Stimulated activated naive CD8-positive, alpha-beta T cell treated with anti-CD3 and anti-CD28 coated beads, Interleukin-15, Interleukin-2, amounts not matched to agents 100 ng/mL and 50 ng/mL, for 24 hours (primary cell): ENCODE measurements around the gene HSFX2.
A peak's percentile ranks its signal among the peaks of the same experiment; 100 is the strongest.
"Not testable (repeated sequence)": the region's sequence is repeated elsewhere in the genome, so short reads cannot be mapped to it uniquely, and the experiment has no call there.

Experiments
- H3K27ac Mint-ChIP-seq: one replicate; pipeline ENCODE4 v1.8.0; 2021; ENCODE audit warnings: mild to moderate bottlenecking, mixed read lengths
- H3K27me3 Mint-ChIP-seq: one replicate; pipeline ENCODE4 v1.8.0; 2021; ENCODE audit warnings: mixed read lengths
- H3K36me3 Mint-ChIP-seq: one replicate; pipeline ENCODE4 v1.8.0; 2021; ENCODE audit warnings: low read depth, mixed read lengths
- H3K4me1 Mint-ChIP-seq: one replicate; pipeline ENCODE4 v1.8.0; 2021; ENCODE audit warnings: low read depth, mixed read lengths
- H3K4me3 Mint-ChIP-seq: one replicate; pipeline ENCODE4 v1.8.0; 2021; ENCODE audit warnings: mild to moderate bottlenecking, mixed read lengths
- H3K9me3 Mint-ChIP-seq: one replicate; pipeline ENCODE4 v1.8.0; 2021; ENCODE audit warnings: mixed read lengths

HSFX2 gene

GRCh38 chrX:149611623-149612175 lies 16.6 kb upstream of the HSFX2 start:
- no peaks in the 10 kb centered on the region for H3K9me3 Mint-ChIP-seq
- H3K27ac Mint-ChIP-seq: no peak overlapping the region
- H3K4me1 Mint-ChIP-seq: peaks cover 3% of the 10 kb centered on the region
- peaks cover 5% of the 10 kb centered on the region for H3K36me3 Mint-ChIP-seq
- no peak overlapping the region for H3K4me3 Mint-ChIP-seq
- H3K27me3 Mint-ChIP-seq: no peaks in the 10 kb centered on the region

DNA sequence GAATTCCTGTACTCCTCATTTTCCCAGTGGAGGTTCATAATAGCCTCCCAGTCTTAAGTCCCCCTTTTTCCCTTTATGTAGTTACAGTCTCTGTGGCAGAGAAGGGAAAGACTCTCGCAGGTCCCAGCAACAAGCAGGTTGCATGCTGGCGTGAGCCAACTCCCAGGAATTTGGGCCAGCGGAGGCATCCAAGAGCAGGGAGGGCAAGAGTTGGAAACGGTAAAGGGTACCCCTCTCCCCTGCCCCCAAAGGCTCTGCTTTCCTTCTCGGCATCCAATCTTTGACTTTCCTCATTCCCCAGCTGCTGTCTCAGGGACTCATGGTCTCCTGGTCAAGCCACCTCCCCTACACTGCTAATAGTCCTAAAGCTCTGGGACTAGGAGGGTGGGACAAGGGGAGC lies 15.4 kb upstream of the HSFX2 start:
- Mint-ChIP-seq H3K27me3 (no peaks in the 10 kb centered on the region), H3K27ac (no peak overlapping the region), H3K4me1 (peaks cover 3% of the 10 kb centered on the region), H3K9me3 (no peaks in the 10 kb centered on the region), H3K4me3 (no peak overlapping the region), H3K36me3 (peaks cover 8% of the 10 kb centered on the region)

GRCh38 chrX:149607699-149608098 lies 12.6 kb upstream of the HSFX2 start:
- Mint-ChIP-seq H3K4me3 (no peak overlapping the region), H3K27ac (no peak overlapping the region), H3K36me3 (peaks cover 15% of the 10 kb centered on the region), H3K27me3 (no peaks in the 10 kb centered on the region), H3K4me1 (no peaks in the 10 kb centered on the region), H3K9me3 (no peaks in the 10 kb centered on the region)

DNA sequence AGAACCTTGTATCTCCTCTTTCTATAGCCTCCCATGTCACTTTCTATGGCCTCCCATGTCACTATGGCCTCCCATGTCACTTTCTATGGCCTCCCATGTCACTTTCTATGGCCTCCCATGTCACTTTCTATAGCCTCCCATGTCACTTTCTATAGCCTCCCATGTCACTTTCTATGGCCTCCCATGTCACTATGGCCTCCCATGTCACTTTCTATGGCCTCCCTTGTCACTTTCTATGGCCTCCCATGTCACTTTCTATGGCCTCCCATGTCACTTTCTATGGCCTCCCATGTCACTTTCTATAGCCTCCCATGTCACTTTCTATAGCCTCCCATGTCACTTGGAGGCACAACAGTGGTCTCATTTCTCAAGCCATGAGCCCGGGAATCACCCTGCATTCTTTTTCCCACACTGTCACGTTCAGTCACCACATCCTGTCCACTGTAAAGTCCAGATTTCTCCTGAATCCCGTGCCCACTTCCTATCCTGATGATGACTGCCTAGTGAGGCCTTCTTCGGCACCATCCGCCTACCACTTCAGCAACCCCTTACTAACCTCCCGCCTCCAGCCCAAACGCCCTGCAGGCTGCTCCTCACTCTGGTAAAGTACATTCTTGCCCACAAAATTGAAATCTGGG lies 10.3 kb upstream of the HSFX2 start:
- not testable (repeated sequence) for H3K4me1 Mint-ChIP-seq, H3K27me3 Mint-ChIP-seq, H3K4me3 Mint-ChIP-seq, H3K27ac Mint-ChIP-seq, H3K9me3 Mint-ChIP-seq
- H3K36me3 Mint-ChIP-seq: peaks cover 21% of the 10 kb centered on the region

DNA sequence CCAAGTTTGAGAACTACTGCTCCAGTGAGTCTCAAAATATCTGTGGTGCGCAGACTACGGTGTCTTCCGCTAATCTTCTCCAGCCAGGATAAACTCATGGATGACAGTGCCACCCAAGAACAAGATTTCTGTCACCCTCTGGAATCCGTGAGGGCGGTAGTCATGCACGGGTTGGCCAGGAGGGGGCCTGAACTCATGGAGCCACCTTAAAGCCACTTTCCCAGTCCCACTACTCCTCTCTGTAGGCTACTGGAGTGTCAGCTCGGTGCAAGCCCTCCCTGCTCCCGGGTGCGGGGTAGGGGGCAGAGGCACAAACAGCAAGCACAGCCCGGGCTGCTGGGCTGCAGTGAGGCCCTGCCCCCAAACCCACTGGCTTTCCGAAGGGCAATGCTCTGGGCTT lies 3.5 kb upstream of the HSFX2 start:
- H3K36me3 Mint-ChIP-seq, H3K27ac Mint-ChIP-seq, H3K4me1 Mint-ChIP-seq, H3K27me3 Mint-ChIP-seq, H3K9me3 Mint-ChIP-seq, H3K4me3 Mint-ChIP-seq: not testable (repeated sequence)

DNA sequence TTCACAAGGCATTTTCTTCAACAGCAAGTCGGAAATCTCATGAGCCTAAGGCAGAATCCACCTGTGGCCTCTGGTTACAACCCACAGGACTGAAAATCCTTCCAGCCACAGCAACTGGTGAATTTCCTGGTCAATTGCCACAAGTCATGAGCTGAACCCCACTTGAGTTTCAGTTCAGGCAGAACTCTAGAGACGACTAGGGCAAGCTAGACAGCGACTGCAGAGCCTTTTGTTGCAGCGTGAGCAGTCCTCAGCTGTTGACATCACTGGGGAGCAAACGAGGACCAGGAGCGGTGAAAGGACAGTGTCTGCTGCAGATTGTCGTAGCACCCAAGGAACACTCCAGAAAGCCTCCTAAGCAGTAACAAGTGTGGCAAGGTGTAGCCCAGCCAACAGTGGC lies 829 bp upstream of the HSFX2 start:
- not testable (repeated sequence) for H3K36me3 Mint-ChIP-seq, H3K4me1 Mint-ChIP-seq, H3K4me3 Mint-ChIP-seq, H3K27ac Mint-ChIP-seq, H3K9me3 Mint-ChIP-seq, H3K27me3 Mint-ChIP-seq

DNA sequence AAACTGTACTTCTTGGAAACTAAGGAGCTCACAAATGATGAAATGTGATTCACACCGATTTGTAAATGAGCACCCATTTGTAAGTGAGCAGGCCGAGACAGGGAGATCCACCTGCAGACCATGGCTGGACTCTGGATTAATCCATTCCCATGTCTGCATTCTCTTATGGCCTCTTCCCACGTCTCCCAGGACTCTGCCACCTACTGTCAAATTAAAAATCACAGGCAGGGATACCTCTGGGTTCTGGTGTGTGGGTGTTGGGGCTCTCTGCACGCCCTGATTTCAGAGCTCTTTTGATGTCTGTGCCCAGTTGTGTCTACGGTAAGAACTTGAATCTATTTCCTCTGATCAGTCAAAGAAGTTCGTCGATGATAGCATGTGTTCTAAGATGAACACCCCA lies 4.1 kb downstream of the HSFX2 start:
- not testable (repeated sequence) for H3K9me3 Mint-ChIP-seq

DNA sequence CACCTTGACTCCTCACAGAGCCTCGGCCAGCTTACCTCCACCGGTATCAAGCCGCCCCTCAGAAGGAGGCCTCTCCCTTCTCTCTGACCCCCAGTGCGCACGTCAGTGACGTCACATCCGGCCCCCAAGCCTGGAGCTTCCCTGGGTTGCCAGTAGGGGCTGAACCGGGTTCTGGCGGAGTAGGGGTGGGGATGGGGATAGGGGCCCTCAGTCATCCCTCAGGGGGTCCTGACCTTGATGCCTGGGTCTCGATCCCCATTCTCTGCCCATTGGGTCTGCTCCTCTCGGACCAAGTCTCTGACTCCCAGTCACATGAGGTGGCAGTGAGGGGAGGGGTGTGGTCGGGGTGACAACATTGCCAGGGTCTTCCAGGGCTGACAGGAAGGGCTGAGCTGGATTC lies 7.8 kb downstream of the HSFX2 start, which contains the start of gene MAGEA9B:
TSS of gene MAGEA9B (minus strand) at position 101 of the 400 bp plus-strand sequence. CDS start 4,280 bp downstream, outside the sequence.
- H3K9me3 Mint-ChIP-seq, H3K4me1 Mint-ChIP-seq, H3K27ac Mint-ChIP-seq, H3K4me3 Mint-ChIP-seq, H3K36me3 Mint-ChIP-seq, H3K27me3 Mint-ChIP-seq: not testable (repeated sequence)

More for the DNA sequence above, 4.1 kb downstream of the HSFX2 start:
- not testable (repeated sequence) for H3K27ac Mint-ChIP-seq, H3K27me3 Mint-ChIP-seq, H3K4me1 Mint-ChIP-seq, H3K4me3 Mint-ChIP-seq, H3K36me3 Mint-ChIP-seq

- not testable (repeated sequence) for H3K4me1 Mint-ChIP-seq, H3K4me3 Mint-ChIP-seq, H3K27me3 Mint-ChIP-seq, H3K36me3 Mint-ChIP-seq, H3K27ac Mint-ChIP-seq, H3K9me3 Mint-ChIP-seq
These were observed 9.5 kb downstream of the HSFX2 start for GRCh38 chrX:149585631-149586030.

DNA sequence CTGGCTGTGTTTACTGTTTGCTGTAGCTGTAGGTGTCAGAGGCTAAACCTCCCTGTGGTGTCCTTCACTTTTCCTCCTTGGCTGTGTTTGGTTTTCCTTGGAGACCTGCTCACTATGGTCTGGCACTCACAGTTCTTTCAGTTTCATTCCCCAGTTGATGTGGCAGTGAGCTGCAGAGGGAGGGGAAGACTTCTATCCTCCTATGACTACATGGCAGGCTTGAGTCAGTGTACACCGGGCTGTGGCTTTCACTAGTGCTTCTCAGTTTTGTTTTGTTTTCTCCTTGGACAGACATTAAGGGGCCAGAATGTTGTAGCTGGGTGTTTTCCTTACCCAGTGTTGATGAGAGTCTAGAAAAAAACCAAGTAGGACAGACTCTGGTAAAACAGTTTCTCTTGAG lies 21.7 kb downstream of the HSFX2 start:
- not testable (repeated sequence) for H3K27ac Mint-ChIP-seq, H3K36me3 Mint-ChIP-seq, H3K4me3 Mint-ChIP-seq, H3K9me3 Mint-ChIP-seq, H3K27me3 Mint-ChIP-seq
- peaks cover 13% of the 10 kb centered on the region for H3K4me1 Mint-ChIP-seq

DNA sequence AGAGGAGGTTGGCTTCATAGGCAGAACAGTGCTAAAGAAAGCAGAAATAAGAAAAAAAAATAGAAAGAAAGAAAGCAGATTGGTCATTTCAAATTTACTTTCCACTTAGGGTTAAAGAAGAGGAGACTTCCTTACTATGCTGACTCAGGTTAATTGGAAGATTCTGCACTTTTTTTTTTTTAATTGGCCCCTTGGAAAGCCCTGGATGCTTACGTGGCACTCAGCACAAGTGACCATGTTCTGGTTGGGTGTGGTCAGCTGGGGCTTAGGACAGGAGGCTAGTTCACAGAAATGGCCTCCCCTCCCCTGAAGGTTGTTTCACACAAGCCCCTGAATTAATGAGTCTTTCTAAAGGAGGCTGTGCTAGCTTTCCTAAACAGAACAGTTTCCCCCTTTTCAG lies 22.4 kb downstream of the HSFX2 start:
- Mint-ChIP-seq H3K27ac (peak overlapping the region; percentile 79), H3K36me3 (no peaks in the 10 kb centered on the region), H3K4me1 (peaks cover 13% of the 10 kb centered on the region), H3K4me3 (peak overlapping the region; percentile 37), H3K9me3 (no peaks in the 10 kb centered on the region), H3K27me3 (peaks cover 4% of the 10 kb centered on the region)

DNA sequence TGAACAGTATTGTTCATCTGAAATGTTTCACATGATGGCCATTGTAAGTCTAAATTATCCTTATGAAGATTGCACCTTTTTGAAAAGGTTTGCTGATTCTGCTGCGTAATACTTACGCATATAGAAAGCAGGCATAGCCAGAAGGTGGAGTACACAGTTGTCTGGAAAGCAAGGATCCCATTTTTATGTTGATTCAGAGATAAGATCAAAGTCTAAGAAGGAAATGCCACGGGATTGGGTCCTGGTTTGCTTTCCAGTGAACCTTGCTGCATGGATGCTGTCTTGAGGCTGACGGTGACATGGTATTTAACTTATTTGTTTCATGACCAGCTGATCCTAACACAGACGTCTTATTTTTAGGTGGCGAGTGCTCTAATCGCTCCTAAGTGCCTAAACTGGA lies 23.3 kb downstream of the HSFX2 start:
- Mint-ChIP-seq H3K27me3 (peaks cover 4% of the 10 kb centered on the region), H3K4me3 (no peak overlapping the region), H3K4me1 (peaks cover 13% of the 10 kb centered on the region), H3K36me3 (no peaks in the 10 kb centered on the region), H3K9me3 (no peaks in the 10 kb centered on the region), H3K27ac (no peak overlapping the region)

GRCh38 chrX:149570668-149571067 lies 24.4 kb downstream of the HSFX2 start:
- Mint-ChIP-seq H3K4me3 (no peak overlapping the region), H3K27ac (no peak overlapping the region), H3K9me3 (no peaks in the 10 kb centered on the region), H3K4me1 (peaks cover 13% of the 10 kb centered on the region), H3K36me3 (no peaks in the 10 kb centered on the region), H3K27me3 (peaks cover 4% of the 10 kb centered on the region)

GRCh38 chrX:149569770-149570169 lies 25.3 kb downstream of the HSFX2 start:
- H3K9me3 Mint-ChIP-seq: no peaks in the 10 kb centered on the region
- H3K27ac Mint-ChIP-seq: no peak overlapping the region
- peaks cover 4% of the 10 kb centered on the region for H3K27me3 Mint-ChIP-seq
- H3K36me3 Mint-ChIP-seq: no peaks in the 10 kb centered on the region
- peaks cover 13% of the 10 kb centered on the region for H3K4me1 Mint-ChIP-seq
- H3K4me3 Mint-ChIP-seq: no peak overlapping the region

GRCh38 chrX:149568701-149569296 lies 26.3 kb downstream of the HSFX2 start:
- Mint-ChIP-seq H3K4me3 (no peak overlapping the region), H3K4me1 (peaks cover 13% of the 10 kb centered on the region), H3K27me3 (peaks cover 4% of the 10 kb centered on the region), H3K27ac (no peak overlapping the region), H3K9me3 (no peaks in the 10 kb centered on the region), H3K36me3 (no peaks in the 10 kb centered on the region)
